GM19238 (cell line): ENCODE measurements around the gene TGFB3.
A peak's percentile ranks its signal among the peaks of the same experiment; 100 is the strongest.

Source experiments
- DNase-seq: peaks from one replicate; pipeline ENCODE4 v3.0.0; 2011; ENCODE audit warnings: low spot score; ENCODE audit not compliant: insufficient read length

TGFB3 gene

GRCh38 chr14:75987201-75987970 is 5.6 kb upstream of the TGFB3 start:
- DNase-seq = no peak

- DNase-seq = no peak
Observed at GRCh38 chr14:75986439-75986765, 4.6 kb upstream of the TGFB3 start.

DNA sequence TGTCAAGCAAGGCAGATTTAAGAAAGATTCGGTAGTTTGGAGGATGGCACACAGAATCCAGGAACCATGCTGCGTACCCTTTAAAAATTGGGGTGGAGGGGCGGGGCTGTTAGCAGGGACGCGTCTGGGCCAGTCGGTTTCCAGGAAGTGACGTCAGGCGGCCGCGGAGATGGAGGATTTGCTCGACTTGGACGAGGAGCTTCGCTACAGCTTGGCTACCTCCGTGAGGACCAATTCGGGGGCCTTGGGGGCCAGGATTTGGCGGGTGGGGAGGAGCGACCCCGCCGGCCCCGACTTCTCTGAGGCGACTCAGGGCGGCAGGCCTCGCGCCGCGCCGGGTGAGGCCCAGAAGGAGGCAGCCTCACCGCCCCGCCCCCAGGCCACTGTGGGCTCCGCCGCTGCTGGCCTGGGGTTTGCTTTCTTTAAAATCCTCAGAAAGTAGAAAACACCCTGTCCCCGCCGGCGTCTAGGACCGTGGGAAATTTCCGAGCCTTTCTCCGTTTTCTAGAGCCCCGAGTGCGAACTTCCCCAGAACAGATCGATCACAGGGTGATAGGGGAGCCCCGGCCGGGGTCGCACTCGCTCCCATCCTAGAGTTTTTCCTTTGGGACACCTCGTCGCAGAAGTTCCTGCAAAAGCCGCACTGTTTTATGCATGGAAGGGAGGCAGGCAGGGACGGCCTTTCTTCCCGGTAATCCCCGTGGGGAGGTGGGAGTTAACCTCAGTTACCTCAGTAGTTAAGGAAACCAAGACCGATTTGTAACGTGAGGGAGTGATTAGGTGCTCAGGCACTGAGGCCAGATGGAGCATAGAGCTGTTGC is 4.0 kb upstream of the TGFB3 start, which contains the start of gene IFT43:
TSS of gene IFT43 (plus strand) at position 146 of the 821 bp plus-strand sequence. CDS start at position 170, 24 bp downstream.
- peak; percentile 84 for DNase-seq

GRCh38 chr14:75984674-75985073 is 2.9 kb upstream of the TGFB3 start:
- no peak for DNase-seq

DNA sequence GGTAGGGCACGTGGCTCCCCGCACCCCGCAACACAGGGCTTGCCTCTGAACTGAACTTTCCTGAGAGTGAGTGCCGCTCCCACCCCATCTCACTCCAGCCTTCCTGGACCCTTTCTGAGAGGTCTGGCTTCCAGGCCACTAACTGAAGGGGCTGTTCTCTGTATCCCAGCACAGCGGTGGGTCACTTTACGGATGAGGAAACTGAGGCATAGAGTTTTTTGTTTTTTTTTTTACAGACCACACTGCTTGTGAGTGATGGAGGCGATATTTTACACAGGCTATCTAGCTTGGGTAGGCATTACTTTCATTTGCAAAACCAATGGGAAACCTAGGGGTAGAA is 1.2 kb upstream of the TGFB3 start:
- no peak for DNase-seq

DNA sequence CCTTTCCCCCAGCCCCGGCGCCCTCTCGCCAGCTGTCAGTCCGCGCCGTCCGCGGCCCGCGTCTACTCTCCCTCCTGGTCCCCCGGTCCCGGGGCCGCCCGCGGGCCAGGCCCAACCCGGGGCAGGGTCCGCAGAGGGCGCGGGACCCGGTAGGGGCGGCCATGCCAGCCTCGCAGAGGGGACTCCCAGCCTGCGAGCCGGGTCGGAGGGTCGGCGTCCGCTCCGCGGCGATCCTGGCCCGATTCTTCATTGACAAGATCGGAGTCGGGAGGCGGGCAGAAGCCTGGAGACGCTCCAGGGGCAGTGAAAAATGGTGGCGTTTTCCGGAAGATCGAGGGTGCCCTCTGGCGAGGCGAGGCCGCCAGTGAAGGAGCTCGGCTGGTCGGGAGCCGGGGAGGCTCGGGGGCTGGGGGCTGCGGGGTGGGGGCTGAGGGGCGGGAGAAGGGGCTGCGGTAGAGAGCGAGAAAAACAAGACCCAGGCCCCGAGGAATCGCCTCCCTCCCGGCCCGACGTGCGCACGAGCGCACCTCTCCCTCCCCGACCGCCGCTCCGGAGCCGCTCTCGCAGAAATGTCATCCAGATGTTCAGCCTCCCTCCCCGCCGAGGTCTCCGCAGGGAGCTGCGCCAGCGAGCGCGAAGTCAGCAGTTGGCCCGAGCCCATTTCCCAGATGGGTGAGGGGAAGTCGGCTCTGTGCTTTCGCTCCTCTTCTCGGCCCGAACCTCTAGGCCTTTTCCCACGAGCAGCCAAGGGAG is 647 bp upstream of the TGFB3 start:
- no peak for DNase-seq

DNA sequence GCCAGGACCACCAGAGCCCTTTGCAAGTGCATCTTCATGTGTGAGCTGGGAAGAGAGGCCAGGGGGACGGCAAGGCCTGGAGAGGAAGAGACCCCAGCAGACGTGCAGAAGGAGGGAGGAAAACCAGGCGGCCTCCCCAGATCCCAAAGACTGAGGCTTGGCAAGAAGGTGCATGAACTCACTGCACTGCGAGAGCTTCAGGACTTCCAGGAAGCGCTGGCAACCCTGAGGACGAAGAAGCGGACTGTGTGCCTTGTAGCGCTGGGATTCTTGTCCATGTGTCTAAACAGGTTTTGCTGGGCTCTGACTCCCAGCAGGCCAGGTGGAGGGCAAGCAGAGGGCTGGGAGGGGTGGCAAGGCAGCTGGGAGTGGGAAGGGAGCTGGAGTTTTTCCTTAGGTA is 939 bp downstream of the TGFB3 start:
- no peak for DNase-seq

DNA sequence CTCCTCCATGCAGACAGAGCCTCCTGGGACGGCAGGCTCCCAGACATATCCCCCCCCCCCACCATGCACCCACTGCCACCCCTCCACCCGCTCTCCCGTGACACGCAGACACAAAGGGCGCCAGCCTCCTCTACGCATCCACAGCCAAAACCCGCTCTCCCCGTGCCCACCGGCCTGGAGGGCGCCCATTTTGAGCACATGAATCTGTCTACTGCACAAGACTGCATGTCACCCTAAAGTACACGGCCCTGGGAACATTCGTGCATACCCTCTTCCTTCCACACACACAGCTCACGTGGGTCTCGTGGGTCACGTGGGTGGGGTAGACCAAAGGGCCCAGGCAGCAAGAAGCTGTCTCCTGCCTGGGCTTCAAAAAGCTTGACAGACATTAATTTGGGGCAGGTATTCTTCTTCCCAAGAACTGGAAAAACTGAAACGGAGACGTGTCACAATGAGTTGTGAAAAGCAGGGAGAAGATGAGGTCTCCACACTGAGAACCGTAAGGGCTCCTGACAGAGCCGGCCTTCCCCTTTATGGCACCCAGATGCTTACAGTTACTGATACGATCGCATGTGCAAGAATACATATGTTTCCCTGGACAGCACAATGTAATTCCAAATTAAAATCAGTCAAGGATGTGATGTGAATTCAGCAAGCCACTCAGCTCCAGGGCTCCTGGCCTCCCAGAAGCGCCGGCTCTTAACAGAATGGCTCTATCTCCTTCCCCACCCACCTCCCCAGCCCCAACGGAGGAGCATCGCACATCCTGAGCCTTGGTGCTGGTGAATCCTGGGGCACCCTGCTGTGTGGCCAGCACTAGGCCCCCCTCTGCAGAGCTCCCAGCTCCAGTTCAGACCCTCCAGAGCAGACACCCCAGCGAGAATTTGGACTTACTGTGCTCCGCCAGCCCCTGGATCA is 1.9 kb downstream of the TGFB3 start:
- DNase-seq = no peak

- no peak for DNase-seq
Observed at GRCh38 chr14:75979071-75979571, 2.7 kb downstream of the TGFB3 start.

- DNase-seq = no peak
Observed at GRCh38 chr14:75978249-75978731, 3.5 kb downstream of the TGFB3 start.

GRCh38 chr14:75977582-75977943 is 4.2 kb downstream of the TGFB3 start:
- no peak for DNase-seq

GRCh38 chr14:75976826-75977581 is 4.8 kb downstream of the TGFB3 start:
- no peak for DNase-seq

DNA sequence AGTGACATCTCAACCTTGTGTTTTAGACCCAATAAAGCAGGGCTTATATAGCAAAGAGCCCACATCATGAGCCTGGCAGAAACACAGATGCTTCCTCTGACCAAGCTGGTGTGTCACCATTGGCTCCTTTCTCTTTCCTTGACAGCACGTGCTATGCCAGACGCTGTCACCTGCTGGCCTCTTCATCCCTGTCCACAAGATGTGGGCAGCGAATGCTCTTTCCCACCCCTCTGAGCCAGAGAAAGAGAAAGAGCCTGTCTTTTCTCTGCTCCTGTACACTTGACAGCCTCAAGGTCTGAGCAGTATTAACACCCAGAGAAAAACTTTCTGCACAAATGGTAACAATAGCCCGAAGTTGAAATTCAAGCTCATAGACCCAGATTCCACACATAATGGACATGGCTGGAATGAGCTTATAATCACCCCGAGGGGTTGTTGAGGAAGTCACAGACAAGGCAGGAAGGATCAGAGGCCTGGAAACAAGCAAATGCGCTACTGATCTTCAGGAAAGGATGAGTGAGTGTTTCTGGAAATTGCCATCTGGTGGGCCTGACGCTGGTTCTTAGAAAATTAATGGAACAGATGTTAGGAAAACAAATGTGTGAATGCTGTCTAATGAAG is 8.9 kb downstream of the TGFB3 start:
- no peak for DNase-seq

DNA sequence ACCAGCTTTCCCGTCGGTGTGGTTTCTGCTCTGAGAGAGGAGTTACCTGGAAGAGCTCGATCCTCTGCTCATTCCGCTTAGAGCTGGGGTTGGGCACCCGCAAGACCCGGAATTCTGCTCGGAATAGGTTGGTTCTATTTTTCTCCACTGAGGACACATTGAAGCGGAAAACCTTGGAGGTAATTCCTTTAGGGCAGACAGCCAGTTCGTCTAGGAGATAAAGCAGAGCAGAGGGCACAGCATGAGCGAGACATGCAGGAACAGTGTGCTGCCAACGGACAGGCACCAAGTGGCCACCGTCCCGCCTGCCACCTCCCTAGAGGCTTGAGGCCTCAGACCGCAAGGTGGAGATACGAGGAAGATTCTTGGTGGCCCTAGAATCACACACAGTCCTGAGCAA is 10.3 kb downstream of the TGFB3 start:
- DNase-seq = no peak

DNA sequence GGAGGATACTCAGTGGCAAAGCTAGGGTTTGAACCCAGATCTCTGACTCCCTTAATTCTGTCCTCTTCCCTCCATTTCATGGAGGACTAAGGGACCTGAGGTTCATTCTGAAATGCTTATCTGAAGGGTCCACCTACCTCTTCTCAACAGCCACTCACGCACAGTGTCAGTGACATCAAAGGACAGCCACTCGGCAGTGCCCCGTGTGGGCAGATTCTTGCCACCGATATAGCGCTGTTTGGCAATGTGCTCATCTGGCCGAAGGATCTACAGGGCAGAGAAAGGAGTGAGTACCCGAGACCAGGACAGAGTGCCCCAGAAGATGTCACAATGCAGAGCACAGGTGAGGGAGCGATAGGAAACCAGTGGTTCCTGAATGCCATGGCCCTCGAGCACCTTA is 10.8 kb downstream of the TGFB3 start:
- no peak for DNase-seq

- no peak for DNase-seq
Observed at GRCh38 chr14:75969891-75970290, 11.9 kb downstream of the TGFB3 start.

DNA sequence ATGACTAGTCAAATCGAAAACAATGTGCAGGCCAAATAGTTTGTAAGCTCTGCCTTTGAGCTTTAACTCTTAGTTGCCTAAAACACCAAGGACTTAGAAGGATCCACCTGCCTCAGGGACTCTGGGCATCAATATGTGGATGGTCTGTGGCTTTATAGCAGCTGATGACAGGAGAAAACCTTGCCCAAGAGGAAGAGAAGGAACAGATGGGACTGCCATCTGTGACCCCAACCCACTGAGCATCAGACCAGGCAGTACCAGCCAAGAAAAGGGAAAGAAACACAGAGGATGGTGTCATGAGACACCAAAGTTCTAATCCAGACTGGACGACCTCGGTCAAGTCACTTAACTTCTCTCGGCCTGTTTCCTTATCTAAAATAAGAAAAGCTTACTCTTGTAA is 12.7 kb downstream of the TGFB3 start:
- DNase-seq = no peak

DNA sequence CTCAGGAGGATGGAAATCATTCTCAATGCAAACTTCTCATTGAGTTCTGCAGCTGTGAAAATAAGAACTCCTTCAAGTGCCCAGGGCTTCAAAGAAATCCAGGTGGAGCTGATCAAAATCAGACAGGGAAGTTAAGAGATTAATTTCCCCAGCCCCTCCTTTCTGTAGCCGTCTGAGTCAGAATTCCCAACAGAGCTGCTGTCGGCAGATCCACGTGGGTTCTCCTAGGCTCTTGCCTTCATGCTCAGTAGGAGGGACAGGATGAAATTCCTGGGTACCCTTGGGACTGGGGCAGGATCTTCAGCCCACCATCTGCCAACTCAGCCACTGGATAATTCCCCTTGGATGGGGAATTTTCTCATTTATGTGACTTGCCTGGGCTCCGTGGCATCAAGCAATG is 13.3 kb downstream of the TGFB3 start:
- no peak for DNase-seq

DNA sequence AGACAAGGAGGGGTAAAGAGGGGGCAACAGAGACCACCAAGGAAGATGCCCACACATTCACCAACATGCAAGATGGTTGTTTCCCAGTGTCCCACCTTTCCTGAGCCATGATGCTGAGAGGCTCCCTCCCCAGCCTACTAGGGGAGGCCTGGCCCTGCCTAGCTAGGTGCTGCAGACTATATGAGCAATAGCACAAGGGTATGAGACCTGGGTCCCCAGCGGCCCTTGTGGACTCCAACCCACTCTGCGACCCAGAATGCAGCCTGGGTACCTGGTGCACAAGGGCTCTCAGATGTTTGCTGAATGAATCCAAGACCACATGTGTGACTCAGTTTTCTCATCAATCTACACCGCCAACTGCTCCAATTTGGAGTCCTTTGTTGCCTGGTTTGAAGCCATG is 13.9 kb downstream of the TGFB3 start:
- no peak for DNase-seq

DNA sequence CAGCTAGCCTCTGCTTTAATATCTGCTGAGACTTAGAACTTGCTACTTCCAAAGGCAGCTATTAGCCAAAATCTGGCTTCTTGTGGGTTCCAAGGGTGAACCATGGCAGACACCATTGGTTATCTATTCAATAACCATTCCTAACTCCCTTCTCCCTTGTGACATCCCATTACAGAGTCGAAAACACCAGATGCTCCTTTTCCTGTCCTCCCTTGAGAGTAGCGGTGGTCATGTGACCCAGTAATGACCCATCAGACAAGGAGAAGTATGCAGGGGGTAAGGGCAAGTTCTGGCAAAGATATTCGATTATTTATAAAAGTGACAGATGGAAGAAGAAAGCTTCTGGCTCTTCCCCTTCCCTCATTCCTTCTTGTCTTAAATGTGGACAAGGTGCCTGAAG is 20.1 kb downstream of the TGFB3 start:
- no peak for DNase-seq
